ENCODE data around the gene STPG3.

The STPG3 gene

DNA sequence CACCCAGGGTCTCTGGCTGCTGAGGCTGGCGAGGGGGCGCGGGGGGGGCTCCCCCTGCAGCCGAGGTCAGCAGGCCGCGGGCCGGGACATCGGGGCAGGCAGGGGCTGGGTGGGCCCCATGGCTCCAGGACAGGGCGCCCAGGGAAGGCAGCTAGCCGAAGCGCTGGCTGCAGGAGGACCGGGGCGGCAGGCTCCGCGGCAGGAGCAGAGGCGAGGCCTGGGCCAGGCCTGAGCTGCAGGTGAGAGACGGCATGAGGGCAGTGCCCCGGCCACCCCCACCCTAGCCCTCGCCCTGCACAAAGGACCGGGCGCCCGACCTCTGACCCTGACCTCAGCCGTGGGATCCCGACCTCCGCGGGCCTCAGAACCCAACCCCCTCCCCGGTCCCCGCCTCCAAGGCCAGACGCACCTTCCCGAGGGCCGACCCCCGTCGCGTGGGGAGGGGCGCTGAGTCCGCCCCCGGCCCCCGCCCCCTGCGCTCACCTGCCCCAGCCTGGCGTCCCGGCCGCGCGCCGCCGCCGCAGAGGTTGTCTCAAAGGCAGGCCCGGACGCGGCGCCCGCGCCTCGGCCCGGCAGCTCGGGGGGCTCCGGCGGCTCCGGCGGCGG is 29.5 kb upstream of the STPG3 start:
- no peak overlapping the region for H3K27ac ChIP-seq (ENCODE audit: insufficient read depth, low read depth, low read length, poor library complexity, severe bottlenecking)
- WGBS, 2 experiments = 5% methylated on average over 61 of the region's 61 CpGs
- peak overlapping the region; percentile 29 for H3K4me3 ChIP-seq (ENCODE audit: insufficient read depth, low read depth, low read length)
- peaks cover 22% of the 10 kb centered on the region for H3K27me3 ChIP-seq (ENCODE audit: control insufficient read depth, insufficient read depth, low read length, poor library complexity, severe bottlenecking)
- no peaks in the 10 kb centered on the region for H3K36me3 ChIP-seq (ENCODE audit: control insufficient read depth, insufficient read depth, low read length)
- no peaks in the 10 kb centered on the region for H3K4me1 ChIP-seq (ENCODE audit: control insufficient read depth, insufficient read depth, low read length)
- H3K9me3 ChIP-seq (ENCODE audit: control insufficient read depth, low read length) = no peaks in the 10 kb centered on the region

DNA sequence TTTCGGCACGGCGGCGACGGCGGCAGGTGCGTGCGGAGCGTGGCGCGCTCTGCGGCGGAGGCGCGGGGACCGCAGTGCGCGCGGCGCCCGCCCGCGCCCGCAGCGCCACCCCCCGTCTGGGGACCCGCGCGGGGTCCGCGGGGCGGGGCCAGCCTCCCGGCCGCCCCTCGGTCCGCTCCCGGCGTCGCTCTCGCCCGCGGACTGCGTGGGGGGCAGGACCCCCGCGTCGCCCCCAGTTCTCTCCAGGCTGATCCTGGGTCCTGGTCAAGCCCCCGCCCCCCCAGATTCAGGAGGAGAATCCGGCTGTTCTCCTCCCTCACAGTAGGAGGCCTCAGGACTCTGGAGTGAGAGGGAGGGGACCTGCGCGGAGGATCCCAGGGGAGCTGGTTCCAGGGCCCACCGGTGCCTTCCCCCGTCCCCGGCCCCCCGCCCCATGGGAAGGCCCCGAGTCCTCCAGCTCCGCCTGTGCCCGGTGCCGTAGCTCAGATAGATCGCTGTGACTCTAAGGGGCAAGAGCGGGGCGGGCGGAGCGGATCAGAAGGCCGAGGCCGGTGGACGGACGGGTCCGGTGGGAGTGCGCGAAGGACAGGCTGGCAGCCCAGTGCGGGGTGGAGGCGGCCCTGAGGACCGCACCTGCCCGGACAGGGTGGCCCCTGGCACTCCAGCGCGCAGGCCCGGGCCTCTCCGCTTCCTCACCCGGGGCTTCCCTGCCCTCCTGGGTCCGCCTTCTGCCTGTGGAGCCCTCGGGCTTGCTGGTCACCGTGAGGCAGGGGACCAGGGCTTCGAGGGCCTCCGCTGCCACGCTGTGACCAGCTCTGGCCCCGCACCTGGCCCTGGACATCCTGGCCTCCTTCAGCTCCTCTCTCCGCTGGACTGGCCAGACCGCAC is 28.7 kb upstream of the STPG3 start, which contains the start of gene RNF208:
RNF208 (minus strand) TSS at position 51 of the 888 bp plus-strand sequence. CDS start 1,028 bp downstream, outside the sequence.
- H3K27me3 ChIP-seq (ENCODE audit: control insufficient read depth, insufficient read depth, low read length, poor library complexity, severe bottlenecking) = peaks cover 22% of the 10 kb centered on the region
- no peaks in the 10 kb centered on the region for H3K36me3 ChIP-seq (ENCODE audit: control insufficient read depth, insufficient read depth, low read length)
- no peaks in the 10 kb centered on the region for H3K4me1 ChIP-seq (ENCODE audit: control insufficient read depth, insufficient read depth, low read length)
- H3K9me3 ChIP-seq (ENCODE audit: control insufficient read depth, low read length) = no peaks in the 10 kb centered on the region
- WGBS, 2 experiments = 7 to 8% methylated on average over 88 of the region's 88 CpGs
- peak within 1 kb of the TSS; percentile 86 for H3K4me3 ChIP-seq (ENCODE audit: insufficient read depth, low read depth, low read length)
- H3K27ac ChIP-seq (ENCODE audit: insufficient read depth, low read depth, low read length, poor library complexity, severe bottlenecking) = no peak within 1 kb of the TSS

- WGBS, 2 experiments = 3% methylated on average over 63 of the region's 63 CpGs
- Histone ChIP-seq H3K27me3 (ENCODE audit: control insufficient read depth, insufficient read depth, low read length, poor library complexity, severe bottlenecking) (peaks cover 22% of the 10 kb centered on the region), H3K4me1 (ENCODE audit: control insufficient read depth, insufficient read depth, low read length) (no peaks in the 10 kb centered on the region), H3K27ac (ENCODE audit: insufficient read depth, low read depth, low read length, poor library complexity, severe bottlenecking) (no peak overlapping the region), H3K9me3 (ENCODE audit: control insufficient read depth, low read length) (no peaks in the 10 kb centered on the region), H3K36me3 (ENCODE audit: control insufficient read depth, insufficient read depth, low read length) (no peaks in the 10 kb centered on the region), H3K4me3 (ENCODE audit: insufficient read depth, low read depth, low read length) (peak overlapping the region; percentile 86)
These were observed 27.8 kb upstream of the STPG3 start for GRCh38 chr9:137223078-137223970.

DNA sequence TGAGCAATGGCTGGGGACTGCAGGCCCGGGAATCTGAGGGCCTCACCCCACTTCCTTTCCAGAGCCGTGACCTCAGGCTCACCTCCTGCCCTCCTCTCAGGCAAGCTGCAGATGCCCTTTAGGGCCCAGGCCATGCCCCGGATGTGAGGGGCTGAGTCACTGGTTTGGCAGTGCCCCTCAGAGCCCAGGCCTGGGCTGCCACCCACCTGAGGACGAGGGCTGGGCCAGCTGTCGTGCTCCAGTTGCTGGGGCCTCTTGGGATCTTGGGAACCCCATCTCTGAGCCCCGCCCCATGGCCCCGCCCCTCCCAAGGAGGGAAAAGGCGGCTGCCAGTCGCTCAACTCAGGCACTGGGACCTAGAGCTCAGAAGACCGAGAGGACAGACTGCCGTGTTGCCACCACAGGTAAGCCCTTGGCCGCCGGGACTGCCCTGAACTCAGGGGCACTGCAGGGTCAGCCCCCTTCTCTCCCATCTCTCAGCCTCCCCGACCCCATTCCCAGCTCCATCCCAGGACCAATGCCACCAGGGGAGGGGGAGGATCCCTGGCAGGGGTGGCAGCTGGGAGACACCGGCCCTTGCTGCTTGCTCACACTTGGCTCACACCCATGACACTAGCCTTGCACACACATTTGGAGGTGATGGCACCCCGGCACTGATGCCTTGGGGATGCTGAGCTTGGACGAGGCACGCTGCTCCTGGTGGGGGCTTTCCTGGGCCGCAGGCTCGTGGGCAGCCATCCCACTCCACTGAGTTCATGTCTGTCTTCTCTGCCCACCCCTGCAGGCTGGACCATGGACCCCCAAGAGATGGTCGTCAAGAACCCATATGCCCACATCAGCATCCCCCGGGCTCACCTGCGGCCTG is 26.0 kb upstream of the STPG3 start, which contains the start of gene CYSRT1:
CYSRT1 (plus strand) TSS at position 345 of the 865 bp plus-strand sequence; CDS start at position 793, 448 bp downstream.
- Histone ChIP-seq H3K27me3 (ENCODE audit: control insufficient read depth, insufficient read depth, low read length, poor library complexity, severe bottlenecking) (peaks cover 22% of the 10 kb centered on the region), H3K36me3 (ENCODE audit: control insufficient read depth, insufficient read depth, low read length) (no peaks in the 10 kb centered on the region), H3K4me3 (ENCODE audit: insufficient read depth, low read depth, low read length) (peak within 1 kb of the TSS; percentile 86), H3K27ac (ENCODE audit: insufficient read depth, low read depth, low read length, poor library complexity, severe bottlenecking) (no peak within 1 kb of the TSS), H3K9me3 (ENCODE audit: control insufficient read depth, low read length) (no peaks in the 10 kb centered on the region), H3K4me1 (ENCODE audit: control insufficient read depth, insufficient read depth, low read length) (no peaks in the 10 kb centered on the region)
- WGBS, 2 experiments = 77 to 79% methylated on average over 23 of the region's 23 CpGs

GRCh38 chr9:137225699-137226331 is 25.3 kb upstream of the STPG3 start:
- no peaks in the 10 kb centered on the region for H3K4me1 ChIP-seq (ENCODE audit: control insufficient read depth, insufficient read depth, low read length)
- no peaks in the 10 kb centered on the region for H3K9me3 ChIP-seq (ENCODE audit: control insufficient read depth, low read length)
- H3K36me3 ChIP-seq (ENCODE audit: control insufficient read depth, insufficient read depth, low read length) = no peaks in the 10 kb centered on the region
- H3K4me3 ChIP-seq (ENCODE audit: insufficient read depth, low read depth, low read length) = no peak overlapping the region
- no peak overlapping the region for H3K27ac ChIP-seq (ENCODE audit: insufficient read depth, low read depth, low read length, poor library complexity, severe bottlenecking)
- WGBS, 2 experiments = 89% methylated on average over 21 of the region's 21 CpGs
- peaks cover 19% of the 10 kb centered on the region for H3K27me3 ChIP-seq (ENCODE audit: control insufficient read depth, insufficient read depth, low read length, poor library complexity, severe bottlenecking)

GRCh38 chr9:137226338-137227053 is 24.6 kb upstream of the STPG3 start:
- 90 to 92% methylated on average over 18 of the region's 18 CpGs for WGBS, 2 experiments
- Histone ChIP-seq H3K4me1 (ENCODE audit: control insufficient read depth, insufficient read depth, low read length) (no peaks in the 10 kb centered on the region), H3K9me3 (ENCODE audit: control insufficient read depth, low read length) (no peaks in the 10 kb centered on the region), H3K4me3 (ENCODE audit: insufficient read depth, low read depth, low read length) (no peak overlapping the region), H3K27ac (ENCODE audit: insufficient read depth, low read depth, low read length, poor library complexity, severe bottlenecking) (no peak overlapping the region), H3K27me3 (ENCODE audit: control insufficient read depth, insufficient read depth, low read length, poor library complexity, severe bottlenecking) (peaks cover 16% of the 10 kb centered on the region), H3K36me3 (ENCODE audit: control insufficient read depth, insufficient read depth, low read length) (no peaks in the 10 kb centered on the region)

GRCh38 chr9:137227054-137227852 is 23.8 kb upstream of the STPG3 start, which contains the start of gene RNF224:
RNF224 (plus strand) TSS chr9:137227502; CDS start chr9:137228336, 834 bp downstream.
- peaks cover 10% of the 10 kb centered on the region for H3K27me3 ChIP-seq (ENCODE audit: control insufficient read depth, insufficient read depth, low read length, poor library complexity, severe bottlenecking)
- H3K36me3 ChIP-seq (ENCODE audit: control insufficient read depth, insufficient read depth, low read length) = no peaks in the 10 kb centered on the region
- H3K9me3 ChIP-seq (ENCODE audit: control insufficient read depth, low read length) = no peaks in the 10 kb centered on the region
- no peaks in the 10 kb centered on the region for H3K4me1 ChIP-seq (ENCODE audit: control insufficient read depth, insufficient read depth, low read length)
- no peak within 1 kb of the TSS for H3K4me3 ChIP-seq (ENCODE audit: insufficient read depth, low read depth, low read length)
- H3K27ac ChIP-seq (ENCODE audit: insufficient read depth, low read depth, low read length, poor library complexity, severe bottlenecking) = no peak within 1 kb of the TSS
- 57 to 58% methylated on average over 25 of the region's 25 CpGs for WGBS, 2 experiments

GRCh38 chr9:137227853-137228505 is 23.1 kb upstream of the STPG3 start:
- Histone ChIP-seq H3K27ac (ENCODE audit: insufficient read depth, low read depth, low read length, poor library complexity, severe bottlenecking) (no peak overlapping the region), H3K27me3 (ENCODE audit: control insufficient read depth, insufficient read depth, low read length, poor library complexity, severe bottlenecking) (peaks cover 3% of the 10 kb centered on the region), H3K9me3 (ENCODE audit: control insufficient read depth, low read length) (no peaks in the 10 kb centered on the region), H3K4me1 (ENCODE audit: control insufficient read depth, insufficient read depth, low read length) (no peaks in the 10 kb centered on the region), H3K4me3 (ENCODE audit: insufficient read depth, low read depth, low read length) (no peak overlapping the region), H3K36me3 (ENCODE audit: control insufficient read depth, insufficient read depth, low read length) (no peaks in the 10 kb centered on the region)
- WGBS, 2 experiments = 70% methylated on average over 17 of the region's 18 CpGs
